Heart right ventricle (tissue), 16 donors: ENCODE data around the gene ZBTB18. TPM values are rescaled to one million over a fixed set of nuclear protein-coding genes. Genes with fewer than 3 reads are reported as not detected.

Experiments used
- ATAC-seq, 8 donors: fragments of 200-7000 bp; cut with Tn5 transposase; one replicate each; pipeline ENCODE4 v1.9.1; 2020; ENCODE audit warnings: mild to moderate bottlenecking in 8 of 8, moderate library complexity in 8 of 8, moderate number of reproducible peaks in 1 of 8
- DNase-seq, 2 donors: peaks; one replicate each; pipeline ENCODE4 v3.0.0-alpha.2; 2020
- H3K27ac ChIP-seq, 10 donors: fragments of 200-600 bp; sonication (generic) in 2 of 10; one replicate each; pipeline versions ENCODE4 v1.5.0 to v1.8.0; 2020 to 2022; ENCODE audit warnings: mild to moderate bottlenecking in 3 of 10
- H3K27me3 ChIP-seq, 7 donors: fragments of 200-600 bp; one replicate each; pipeline ENCODE4 v1.8.0; 2021 to 2022; ENCODE audit warnings: mild to moderate bottlenecking in 2 of 7
- H3K36me3 ChIP-seq, 9 donors: fragments of 200-600 bp; sonication (generic) in 1 of 9; one replicate each; pipeline versions ENCODE4 v1.5.0 to v1.8.0; 2020 to 2022; ENCODE audit warnings: mild to moderate bottlenecking in 2 of 9
- H3K4me1 ChIP-seq, 9 donors: fragments of 200-600 bp; sonication (generic) in 1 of 9; one replicate each; pipeline versions ENCODE4 v1.5.0 to v1.8.0; 2020 to 2022; ENCODE audit warnings: mild to moderate bottlenecking in 4 of 9
- H3K4me3 ChIP-seq, 10 donors: fragments of 200-600 bp; sonication (generic) in 2 of 10; one replicate each; pipeline versions ENCODE4 v1.5.0 to v1.8.0; 2020 to 2022; ENCODE audit warnings: mild to moderate bottlenecking in 7 of 10, moderate library complexity in 2 of 10
- H3K9me3 ChIP-seq, 11 donors: fragments of 200-600 bp in 10 of 11; sonication (generic) in 2 of 11; one replicate each; pipeline versions ENCODE4 v1.5.0 to v1.8.0; 2013 to 2022; ENCODE audit warnings: mild to moderate bottlenecking in 2 of 11, control low read depth in 1 of 11, moderate library complexity in 1 of 11
- CTCF ChIP-seq, 9 donors: fragments of 200-600 bp; sonication (generic) in 2 of 9; IDR thresholded peaks; one replicate each; pipeline versions ENCODE4 v1.5.0 to v1.8.0; 2021 to 2022; ENCODE audit warnings: antibody characterized with exemption in 9 of 9, mild to moderate bottlenecking in 5 of 9, moderate library complexity in 1 of 9
- whole genome bisulfite sequencing, 2 donors: extraction: QIAGEN DNeasy Blood & Tissue Kit; methylation state at CpG; one replicate each; pipeline ENCODE4 v1.1.7; 2013; ENCODE audit warnings: inconsistent platforms in 1 of 2; 5-methylcytosine and 5-hydroxymethylcytosine counted together
- intact Hi-C, 10 donors: fragments of 100-400 bp; cut with DNase I; formaldehyde crosslinking; loops; one replicate each; pipeline versions ENCODE4 v1.11.1 to v1.14.2; 2022
- polyA plus RNA-seq, 2 donors: library from polyadenylated mRNA; stranded (reverse); fragments of 200-250 nt; gene quantifications; one replicate each; pipeline ENCODE4 v1.2.3, GENCODE V29; 2013
- total RNA-seq, 10 donors: library from RNA; stranded (reverse); fragmentation: NEBNext Ultra II Directional in 3 of 10; extraction: Animal tissue kit (Norgen Biotek cat#: 25700) in 3 of 10; gene quantifications; one replicate each; pipeline versions ENCODE4 v1.2.1 to v1.2.4, GENCODE V29; 2021 to 2023
- donor health status: Arrhythmogenic right ventricular cardiomyopathy.
- donor health status: ischemic (EF 13 %, LVEDD 7.1; RV severe dilation, severe dysfunction).
- donor health status: healthy with polysubstance abuse.
- donor health status: DM: no; HTN: yes; CAD: no.
- donor health status: DM: no; HTN: no; CAD: no.
- donor health status: ischemic (EF 25% LVEDD 6.9; RV normal size, moderate dysfunction).
- donor health status: ischemic (EF 25% LVEDD 5.7; RV mildly dilated, moderate dysfunction).
- donor health status: healthy.
- donor health status: DM: yes; HTN: yes; CAD: no.
- donor health status: Ischemic cardiomyopathy.
- donor health status: ischemic (EF 35%, LVEDD 5.7; RV mildly dilated, moderate dysfunction).
- donor health status: nonischemic (EF 11% LVEDD 7.7; RV severe dilation, severe dysfunction).
- donor health status: DM: yes; HTN: yes; CAD: no.
- donor health status: PGD.
- donor health status: ischemic (EF 29% LVEDD 5.4; RV normal size, mild dysfunction).
- donor health status: nonischemic (EF 23%, LVEDD 6.1; RV moderate dilation, normal function).

ZBTB18 gene
- total and polyA plus RNA-seq, 12 donors = 7.5 to 33.7 (median 20.5) TPM

- Histone ChIP-seq H3K4me1 (peaks cover 0 to 3% (median 0%) of the 10 kb centered on the region in 9 donors), H3K27ac (no peak overlapping the region), H3K36me3 (no peaks in the 10 kb centered on the region), H3K27me3 (peaks cover 0 to 22% (median 6%) of the 10 kb centered on the region in 7 donors), H3K4me3 (no peak overlapping the region), H3K9me3 (peaks cover 0 to 9% (median 0%) of the 10 kb centered on the region in 11 donors)
- WGBS, 2 donors = 91 to 94% methylated on average over 4 of the region's 4 CpGs
- no peak for ATAC-seq
- DNase-seq = no peak
- intact Hi-C loops = no loop called here
- no peak for TF ChIP-seq CTCF (IDR thresholded peaks at IDR 0.05)
These were observed 44.4 kb downstream of the ZBTB18 start for GRCh38 chr1:244095529-244095911.

DNA sequence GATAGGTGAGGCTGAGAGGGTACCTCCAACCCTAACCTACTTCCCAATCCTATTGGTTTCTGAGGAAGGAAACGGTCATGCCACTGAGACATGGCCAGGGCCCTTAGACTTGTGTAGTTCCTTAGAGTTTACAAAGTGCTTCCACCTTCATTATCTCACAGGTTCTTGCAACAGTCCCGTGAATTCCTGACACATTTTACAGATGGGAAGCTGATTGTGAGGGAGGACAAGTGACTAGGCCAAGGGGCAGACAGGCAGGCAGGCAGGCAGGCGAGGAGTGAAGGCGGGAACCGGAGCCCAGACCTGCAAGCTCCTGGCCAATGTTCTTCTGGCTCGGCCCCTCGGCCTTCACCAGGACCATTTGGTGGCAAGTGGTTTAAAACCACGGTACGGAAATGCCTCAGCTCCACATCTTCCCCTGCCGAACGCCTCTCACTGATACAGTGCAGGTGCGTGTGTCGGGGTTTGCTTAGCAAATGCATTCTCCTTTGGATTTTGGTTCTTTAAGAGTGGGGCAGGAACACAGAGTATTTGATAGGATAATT lies 45.1 kb downstream of the ZBTB18 start:
- ATAC-seq = no peak
- peaks cover 0 to 9% (median 0%) of the 10 kb centered on the region in 9 donors for H3K4me1 ChIP-seq
- no peak overlapping the region for H3K4me3 ChIP-seq
- no peak for TF ChIP-seq CTCF (IDR thresholded peaks at IDR 0.05)
- DNase-seq = no peak
- WGBS, 2 donors = 90 to 92% methylated on average over 13 of the region's 13 CpGs
- no peaks in the 10 kb centered on the region for H3K36me3 ChIP-seq
- H3K9me3 ChIP-seq = peaks cover 0 to 9% (median 0%) of the 10 kb centered on the region in 11 donors
- intact Hi-C loops = no loop called here
- H3K27me3 ChIP-seq = peaks cover 0 to 29% (median 6%) of the 10 kb centered on the region in 7 donors
- no peak overlapping the region for H3K27ac ChIP-seq

DNA sequence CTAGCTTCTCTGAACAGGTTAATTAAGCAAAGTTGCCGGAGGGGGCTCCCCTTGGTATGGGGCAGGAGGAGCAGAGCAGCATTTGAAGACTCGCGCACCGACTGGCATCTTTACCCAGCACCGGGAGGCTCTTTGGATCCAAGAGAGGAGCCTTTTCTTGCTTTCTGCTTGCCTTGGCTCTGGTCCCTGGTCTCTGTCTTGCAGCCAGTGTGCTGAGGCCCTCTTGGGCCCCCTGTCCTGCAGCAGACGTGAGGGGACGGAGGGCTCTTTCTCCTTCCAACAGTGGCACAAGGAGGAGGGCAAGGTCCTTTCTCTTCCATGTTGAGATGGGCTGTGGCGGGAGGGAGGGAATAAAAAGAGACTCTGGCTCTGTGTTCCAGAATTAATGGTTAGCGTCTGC lies 45.6 kb downstream of the ZBTB18 start:
- no peak overlapping the region for H3K4me3 ChIP-seq
- peaks cover 0 to 30% (median 6%) of the 10 kb centered on the region in 7 donors for H3K27me3 ChIP-seq
- H3K4me1 ChIP-seq = peaks cover 0 to 10% (median 0%) of the 10 kb centered on the region in 9 donors
- no peak for ATAC-seq
- 92 to 95% methylated on average over 9 of the region's 9 CpGs for WGBS, 2 donors
- no peak overlapping the region for H3K27ac ChIP-seq
- no peak for TF ChIP-seq CTCF (IDR thresholded peaks at IDR 0.05)
- no peaks in the 10 kb centered on the region for H3K36me3 ChIP-seq
- intact Hi-C loops = no loop called here
- DNase-seq = no peak
- peaks cover 0 to 9% (median 0%) of the 10 kb centered on the region in 11 donors for H3K9me3 ChIP-seq

- Histone ChIP-seq H3K4me1 (peaks cover 0 to 10% (median 0%) of the 10 kb centered on the region in 9 donors), H3K27me3 (peaks cover 0 to 29% (median 6%) of the 10 kb centered on the region in 7 donors), H3K27ac (no peak overlapping the region), H3K4me3 (no peak overlapping the region), H3K36me3 (no peaks in the 10 kb centered on the region), H3K9me3 (peaks cover 0 to 9% (median 0%) of the 10 kb centered on the region in 11 donors)
- DNase-seq = no peak
- 62 to 67% methylated on average over 7 of the region's 7 CpGs for WGBS, 2 donors
- no peak for ATAC-seq
- no peak for TF ChIP-seq CTCF (IDR thresholded peaks at IDR 0.05)
- intact Hi-C loops = no loop called here
These were observed 46.7 kb downstream of the ZBTB18 start for GRCh38 chr1:244097523-244098405.
